ENCODE data around the gene SRGAP3. TPM values are rescaled to one million over a fixed set of nuclear protein-coding genes. Genes with fewer than 3 reads are reported as not detected.

SRGAP3 gene
- total and polyA plus RNA-seq, 8 donors = 0.31 to 31.7 (median 5.8) TPM

DNA sequence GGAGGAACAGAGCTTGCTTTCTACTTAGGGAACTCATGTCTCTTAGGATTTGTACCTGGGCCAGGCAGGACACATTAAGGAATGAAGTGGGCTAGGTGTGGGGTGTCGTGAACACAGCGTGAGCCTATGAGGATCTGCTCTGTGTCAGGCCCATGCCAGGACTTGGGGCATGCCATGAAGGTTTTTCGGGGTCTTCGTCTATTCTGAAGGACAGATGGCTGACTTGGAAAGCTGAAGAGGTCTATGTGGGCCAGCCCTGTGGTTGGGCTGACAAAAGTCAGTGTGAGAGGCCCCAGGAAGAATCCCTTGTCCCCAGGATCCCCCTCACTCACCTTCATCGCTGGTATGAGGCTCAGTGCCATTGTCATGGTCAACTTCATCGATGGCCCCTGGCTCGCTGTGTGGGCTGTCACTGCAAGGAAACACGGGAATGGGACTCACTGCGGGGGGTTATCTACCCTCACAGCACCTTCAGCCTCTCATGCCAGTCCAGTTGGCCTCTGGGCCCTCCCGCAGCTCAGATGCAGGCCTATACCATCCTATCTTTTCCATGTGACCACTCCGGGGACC is 239.4 kb downstream of the SRGAP3 start:
- Histone ChIP-seq H3K36me3 (peaks cover 0 to 9% (median 5%) of the 10 kb centered on the region in 4 donors), H3K4me1 (no peaks in the 10 kb centered on the region), H3K27ac (no peak overlapping the region), H3K4me3 (no peak overlapping the region), H3K9me3 (no peaks in the 10 kb centered on the region), H3K27me3 (no peaks in the 10 kb centered on the region)
- no peak for DNase-seq
- 94 to 98% (median 96%) methylated on average over 10 to 11 of the region's 11 CpGs for WGBS, 5 donors
- intact Hi-C loops (cut with DNase I; ENCODE audit: low total_unique reads) = no loop called here
- TF ChIP-seq POLR2A (IDR thresholded peaks at IDR 0.05) = no peak
- no peak for TF ChIP-seq POLR2AphosphoS5 (IDR thresholded peaks at IDR 0.05)
- TF ChIP-seq, protein P1, sequence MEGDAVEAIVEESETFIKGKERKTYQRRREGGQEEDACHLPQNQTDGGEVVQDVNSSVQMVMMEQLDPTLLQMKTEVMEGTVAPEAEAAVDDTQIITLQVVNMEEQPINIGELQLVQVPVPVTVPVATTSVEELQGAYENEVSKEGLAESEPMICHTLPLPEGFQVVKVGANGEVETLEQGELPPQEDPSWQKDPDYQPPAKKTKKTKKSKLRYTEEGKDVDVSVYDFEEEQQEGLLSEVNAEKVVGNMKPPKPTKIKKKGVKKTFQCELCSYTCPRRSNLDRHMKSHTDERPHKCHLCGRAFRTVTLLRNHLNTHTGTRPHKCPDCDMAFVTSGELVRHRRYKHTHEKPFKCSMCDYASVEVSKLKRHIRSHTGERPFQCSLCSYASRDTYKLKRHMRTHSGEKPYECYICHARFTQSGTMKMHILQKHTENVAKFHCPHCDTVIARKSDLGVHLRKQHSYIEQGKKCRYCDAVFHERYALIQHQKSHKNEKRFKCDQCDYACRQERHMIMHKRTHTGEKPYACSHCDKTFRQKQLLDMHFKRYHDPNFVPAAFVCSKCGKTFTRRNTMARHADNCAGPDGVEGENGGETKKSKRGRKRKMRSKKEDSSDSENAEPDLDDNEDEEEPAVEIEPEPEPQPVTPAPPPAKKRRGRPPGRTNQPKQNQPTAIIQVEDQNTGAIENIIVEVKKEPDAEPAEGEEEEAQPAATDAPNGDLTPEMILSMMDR (IDR thresholded peaks at IDR 0.05) = no peak
- TF ChIP-seq EP300 (IDR thresholded peaks at IDR 0.05) = no peak

DNA sequence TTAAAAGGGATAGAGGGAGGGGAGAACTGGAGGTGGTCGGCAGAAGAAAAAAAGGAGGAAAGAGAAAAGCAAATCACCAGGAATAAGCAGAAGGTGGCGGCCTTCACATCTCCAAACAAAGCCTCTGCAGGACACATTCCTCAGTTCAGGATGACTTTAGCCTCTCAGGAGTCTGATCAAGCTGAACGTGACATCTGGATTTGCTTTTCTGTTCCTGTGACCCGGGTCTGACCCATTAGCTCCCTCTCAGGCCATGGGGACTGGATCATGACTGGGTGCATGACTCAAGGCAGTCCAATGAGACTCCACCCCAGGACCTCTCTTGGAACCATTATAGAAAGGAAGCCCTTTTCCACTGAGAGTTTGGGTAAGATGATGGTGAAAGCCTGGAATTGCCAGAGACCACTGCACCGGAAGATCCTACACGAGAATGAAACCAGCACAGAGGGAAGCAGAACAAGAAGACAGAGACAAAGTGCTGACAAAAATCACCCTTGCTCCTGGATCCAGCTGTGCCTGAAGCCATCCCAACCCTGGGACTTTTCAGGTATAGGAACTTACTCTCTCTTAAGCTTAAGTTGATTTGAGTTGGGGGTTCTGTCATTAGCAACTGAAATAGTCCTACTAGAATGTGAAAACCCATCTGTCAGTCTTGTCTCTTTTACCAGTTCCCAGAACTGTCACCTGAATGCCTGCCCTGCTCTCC is 240.7 kb downstream of the SRGAP3 start:
- Histone ChIP-seq H3K27me3 (no peaks in the 10 kb centered on the region), H3K4me3 (no peak overlapping the region), H3K9me3 (no peaks in the 10 kb centered on the region), H3K27ac (no peak overlapping the region), H3K36me3 (peaks cover 0 to 8% (median 4%) of the 10 kb centered on the region in 4 donors), H3K4me1 (no peaks in the 10 kb centered on the region)
- 68 to 80% (median 71%) methylated on average over 6 of the region's 6 CpGs for WGBS, 5 donors
- TF ChIP-seq POLR2A (IDR thresholded peaks at IDR 0.05) = no peak
- TF ChIP-seq, protein P1 (IDR thresholded peaks at IDR 0.05) = no peak
- TF ChIP-seq POLR2AphosphoS5 (IDR thresholded peaks at IDR 0.05) = no peak
- no peak for TF ChIP-seq EP300 (IDR thresholded peaks at IDR 0.05)
- no peak for DNase-seq
- intact Hi-C loops (cut with DNase I; ENCODE audit: low total_unique reads) = no loop called here

DNA sequence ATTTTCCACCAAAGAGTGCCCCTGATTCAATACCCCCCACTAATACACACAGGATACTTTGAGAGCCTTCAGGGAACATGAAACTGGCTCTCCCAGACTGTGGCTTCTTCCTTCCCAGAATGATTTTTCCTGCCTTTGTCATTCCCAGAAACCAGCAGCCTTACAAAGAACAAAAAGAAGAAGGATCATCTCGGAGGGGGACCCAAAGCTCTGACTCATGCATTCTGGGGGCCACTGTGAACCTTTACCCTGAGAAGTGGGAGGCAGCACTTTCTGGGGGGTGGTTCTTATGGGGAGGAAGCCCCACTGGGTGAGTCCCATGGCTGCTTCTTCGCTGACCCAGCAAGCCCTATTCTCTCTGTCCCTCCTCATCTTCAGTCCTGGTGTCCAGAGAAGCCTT is 241.5 kb downstream of the SRGAP3 start:
- intact Hi-C loops (cut with DNase I; ENCODE audit: low total_unique reads) = no loop called here
- DNase-seq = no peak
- 74 to 95% (median 91%) methylated on average over 2 of the region's 2 CpGs for WGBS, 5 donors

DNA sequence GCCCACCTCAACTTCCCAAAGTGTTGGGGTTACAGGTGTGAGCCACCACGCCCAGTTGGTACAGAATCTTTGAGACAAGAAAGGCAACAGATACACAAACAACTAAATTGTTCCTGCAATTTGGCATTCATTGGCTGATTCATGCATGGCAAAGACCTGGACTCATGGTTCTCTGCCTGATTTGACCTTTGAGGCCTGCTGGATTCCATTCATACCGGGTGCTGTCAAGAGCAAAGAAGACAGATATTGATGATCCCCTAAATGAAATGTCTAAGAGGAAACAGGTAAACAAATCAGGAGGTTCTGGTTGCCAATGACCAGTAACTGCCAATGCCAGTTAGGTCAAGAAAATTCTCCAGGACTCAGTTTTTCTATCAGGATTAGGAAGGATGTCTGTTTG is 242.2 kb downstream of the SRGAP3 start:
- intact Hi-C loops (cut with DNase I; ENCODE audit: low total_unique reads) = no loop called here
- Histone ChIP-seq H3K27me3 (no peaks in the 10 kb centered on the region), H3K27ac (no peak overlapping the region), H3K36me3 (peaks cover 0 to 7% (median 1%) of the 10 kb centered on the region in 4 donors), H3K4me1 (no peaks in the 10 kb centered on the region), H3K9me3 (no peaks in the 10 kb centered on the region), H3K4me3 (no peak overlapping the region)
- TF ChIP-seq EP300 (IDR thresholded peaks at IDR 0.05) (no peak), POLR2AphosphoS5 (IDR thresholded peaks at IDR 0.05) (no peak), POLR2A (IDR thresholded peaks at IDR 0.05) (no peak)
- TF ChIP-seq, protein P1 (IDR thresholded peaks at IDR 0.05) = no peak
- WGBS, 5 donors = 78 to 93% (median 90%) methylated on average over 2 of the region's 2 CpGs
- no peak for DNase-seq

More for the DNA sequence above, 241.5 kb downstream of the SRGAP3 start:
- Histone ChIP-seq H3K4me3 (no peak overlapping the region), H3K27me3 (no peaks in the 10 kb centered on the region), H3K27ac (no peak overlapping the region), H3K9me3 (no peaks in the 10 kb centered on the region), H3K4me1 (no peaks in the 10 kb centered on the region), H3K36me3 (peaks cover 0 to 7% (median 1%) of the 10 kb centered on the region in 4 donors)
- TF ChIP-seq EP300 (IDR thresholded peaks at IDR 0.05) (no peak), POLR2AphosphoS5 (IDR thresholded peaks at IDR 0.05) (no peak), POLR2A (IDR thresholded peaks at IDR 0.05) (no peak)
- TF ChIP-seq, protein P1 (IDR thresholded peaks at IDR 0.05) = no peak
